ENCODE results near the gene RTL5. TPM values are rescaled to one million over a fixed set of nuclear protein-coding genes. Genes with fewer than 3 reads are reported as not detected.
"Not testable (repeated sequence)": the region's sequence is repeated elsewhere in the genome, so short reads cannot be mapped to it uniquely, and the experiment has no call there.

Gene RTL5
- total RNA-seq: 3.4 TPM

DNA sequence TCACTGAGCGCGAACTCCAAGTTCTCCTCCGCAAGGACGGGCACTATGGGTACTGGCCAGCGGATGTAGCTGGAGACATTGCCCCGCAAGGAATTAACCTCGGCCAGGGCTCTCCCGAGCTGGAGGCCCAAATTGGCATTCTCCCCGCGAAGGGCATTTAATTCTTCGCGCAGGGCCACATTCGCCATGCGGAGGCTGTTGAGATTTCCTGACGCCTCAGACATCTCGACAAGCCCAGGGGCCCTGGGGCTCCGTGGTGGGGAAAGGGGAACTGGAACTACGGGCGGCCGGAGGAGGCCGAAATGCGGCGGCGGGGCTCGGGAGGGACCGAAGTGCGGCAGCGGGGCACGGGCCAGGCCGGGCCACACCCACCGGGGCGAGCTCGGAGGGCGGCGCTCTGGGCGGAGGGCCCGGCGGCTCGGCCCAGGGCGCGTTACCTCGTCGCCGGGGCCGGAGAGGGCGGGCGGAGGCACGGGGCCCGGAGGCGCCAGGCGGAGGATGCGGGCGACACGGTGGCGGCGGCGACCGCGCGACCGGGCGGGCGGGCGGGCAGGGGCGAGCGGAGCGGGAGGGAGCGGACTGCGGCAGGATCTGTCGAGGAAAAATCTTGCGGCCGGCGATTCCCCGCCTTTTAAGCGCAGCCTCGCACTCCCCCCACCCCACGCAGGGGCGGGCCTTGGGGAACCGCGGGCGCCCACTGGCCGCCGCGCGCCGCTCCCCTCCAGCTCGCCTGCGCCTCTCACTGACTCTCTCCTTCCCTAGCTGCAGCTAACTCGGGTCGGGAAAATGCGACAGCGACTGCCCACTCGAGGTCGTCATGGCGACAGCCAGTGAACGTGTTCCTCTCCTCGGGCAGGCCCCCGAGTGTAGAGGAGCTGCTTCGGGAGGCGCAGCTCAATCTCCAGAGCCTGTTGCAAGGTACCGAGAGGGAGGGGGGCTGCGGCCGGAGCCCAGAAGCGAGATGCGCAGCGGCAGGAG lies at the start of gene RTL5:
Gene RTL5 (minus strand): TSS at position 599 of the 978 bp plus-strand sequence.
- DNase-seq: peak; percentile 88

- no peak for DNase-seq
Measured at GRCh38 chrX:72180539-72180938, 48.8 kb upstream of the RTL5 start.

- DNase-seq: no peak
Measured at GRCh38 chrX:72176981-72177380, 45.3 kb upstream of the RTL5 start.

DNA sequence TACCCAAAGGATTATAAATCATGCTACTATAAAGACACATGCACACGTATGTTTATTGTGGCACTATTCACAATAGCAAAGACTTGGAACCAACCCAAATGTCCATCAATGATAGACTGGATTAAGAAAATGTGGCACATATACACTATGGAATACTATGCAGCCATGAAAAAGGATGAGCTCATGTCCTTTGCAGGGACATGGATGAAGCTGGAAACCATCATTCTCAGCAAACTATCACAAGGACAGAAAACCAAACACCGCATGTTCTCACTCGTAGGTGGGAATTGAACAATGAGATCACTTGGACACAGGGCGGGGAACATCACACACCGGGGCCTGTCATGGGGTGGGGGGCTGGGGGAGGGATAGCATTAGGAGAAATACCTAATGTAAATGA lies 44.6 kb upstream of the RTL5 start:
- not testable (repeated sequence) for DNase-seq

GRCh38 chrX:72169008-72169728 lies 37.5 kb upstream of the RTL5 start:
- DNase-seq: no peak

GRCh38 chrX:72165551-72165950 lies 33.8 kb upstream of the RTL5 start:
- DNase-seq: no peak

GRCh38 chrX:72159769-72160168 lies 28.1 kb upstream of the RTL5 start:
- DNase-seq: no peak

DNA sequence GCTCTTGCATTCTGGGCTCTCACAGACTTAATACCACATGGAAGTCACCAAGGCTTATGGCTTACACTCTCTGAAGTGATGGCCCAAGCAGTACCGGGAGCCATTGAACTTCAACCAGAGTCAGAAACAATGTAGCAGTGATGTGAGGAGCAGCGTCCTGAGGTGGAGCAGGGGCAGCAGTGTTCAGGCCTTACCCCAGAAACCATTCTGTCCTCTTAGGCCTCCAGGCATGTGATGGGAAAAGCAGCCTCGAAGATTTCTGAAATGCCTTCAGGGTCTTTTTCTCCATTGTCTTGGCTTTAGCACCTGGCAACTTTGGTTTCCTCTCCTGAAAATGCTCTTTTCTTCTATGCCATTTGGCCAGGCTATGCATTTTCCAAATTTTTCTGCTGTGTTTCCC lies 27.1 kb upstream of the RTL5 start:
- DNase-seq: no peak

- no peak for DNase-seq
Measured at GRCh38 chrX:72146527-72146926, 14.8 kb upstream of the RTL5 start.

DNA sequence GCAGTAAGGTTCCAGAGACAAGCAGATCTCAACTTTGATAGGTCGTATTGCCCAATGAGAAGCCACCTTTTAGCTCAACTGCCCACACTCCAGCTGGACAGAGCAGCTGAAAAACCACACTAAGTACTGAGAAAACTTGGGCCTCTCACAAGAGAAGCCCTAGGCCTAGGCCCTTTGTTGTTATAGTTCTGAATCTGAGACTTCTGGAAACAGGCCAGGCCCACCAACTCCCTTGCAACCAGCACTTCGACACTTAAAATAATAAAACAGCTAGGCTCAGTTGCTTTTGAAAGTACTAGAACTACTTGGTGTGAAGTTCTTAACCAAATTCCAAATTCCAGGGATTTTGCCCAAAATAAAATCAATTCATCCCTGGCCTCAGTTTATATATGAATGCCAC lies 13.5 kb upstream of the RTL5 start:
- DNase-seq: no peak

DNA sequence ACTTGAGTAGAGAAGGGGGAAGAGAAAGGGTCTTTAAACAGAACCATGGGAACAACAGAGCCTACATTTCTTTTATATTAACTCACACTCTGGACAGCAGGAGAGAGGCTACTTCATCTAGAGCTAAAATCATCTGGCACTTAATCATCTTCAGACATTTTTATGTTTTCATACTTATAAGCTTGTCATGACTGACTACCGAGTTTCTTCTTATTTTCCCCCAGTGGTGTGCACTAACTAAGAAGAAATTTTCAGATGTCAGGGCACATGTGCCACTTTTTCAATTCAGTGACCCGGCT lies 11.8 kb upstream of the RTL5 start:
- DNase-seq: no peak

GRCh38 chrX:72142794-72143608 lies 11.3 kb upstream of the RTL5 start:
- DNase-seq: no peak

DNA sequence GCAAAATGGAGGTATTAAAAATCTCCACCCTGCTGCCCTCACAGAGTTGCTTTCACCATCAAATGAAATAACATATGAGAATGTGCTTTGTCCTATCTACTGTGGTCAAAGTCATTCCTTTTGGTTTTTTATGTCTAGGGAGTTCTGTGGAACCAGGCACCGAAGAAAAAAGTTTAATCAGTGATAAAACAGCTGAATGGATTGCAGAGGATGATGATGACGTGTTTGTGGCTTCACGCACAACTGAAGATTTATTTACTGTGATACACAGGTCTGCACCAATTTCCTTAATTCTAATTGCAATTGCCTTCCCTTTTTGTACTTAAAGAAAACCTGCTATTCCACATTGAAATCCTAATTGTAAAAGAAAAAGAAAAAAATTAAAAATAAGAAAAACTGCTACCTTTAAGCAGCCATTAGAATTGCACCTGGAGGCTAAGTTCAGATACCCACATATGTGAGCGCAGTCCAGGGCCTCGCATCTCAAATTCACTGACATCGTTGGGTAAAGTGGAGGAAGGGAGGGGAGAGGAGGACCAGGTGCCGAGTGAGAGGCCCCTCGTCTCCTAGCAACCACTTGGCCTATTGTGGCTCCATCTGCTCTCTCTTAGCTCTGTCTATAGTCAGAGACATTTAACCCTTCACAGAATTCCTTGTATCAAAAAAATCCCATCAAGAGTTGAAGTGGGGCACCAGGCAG lies 10.5 kb upstream of the RTL5 start:
- no peak for DNase-seq

DNA sequence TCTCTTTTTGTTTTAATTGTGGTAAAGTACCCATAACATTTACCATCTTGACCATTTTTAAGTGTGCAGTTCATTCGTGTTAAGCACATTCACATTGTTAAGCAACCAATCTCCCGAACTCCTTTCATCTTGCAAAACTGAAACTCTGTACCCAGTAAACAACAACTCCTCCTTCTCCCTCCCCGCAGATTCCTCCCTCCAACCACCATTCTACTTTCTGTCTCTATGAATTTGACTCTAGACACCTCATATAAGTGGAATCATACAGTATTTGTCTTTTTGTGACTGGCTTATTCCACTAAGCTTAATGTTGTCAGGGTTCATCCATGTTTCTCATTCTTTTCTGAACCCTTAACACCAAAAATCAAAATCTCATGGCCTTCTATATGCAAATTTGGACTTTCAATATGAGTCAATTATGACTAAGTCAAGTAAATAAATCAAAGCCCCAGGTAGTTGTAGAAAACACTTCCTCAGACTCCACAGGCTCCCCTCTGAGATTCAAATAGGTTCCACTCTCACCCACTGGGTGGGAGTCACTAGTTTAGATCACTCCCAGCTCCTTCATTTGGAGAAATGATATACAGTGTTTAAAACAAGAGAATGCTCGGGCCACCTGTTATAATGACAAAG lies 9.8 kb upstream of the RTL5 start:
- no peak for DNase-seq

DNA sequence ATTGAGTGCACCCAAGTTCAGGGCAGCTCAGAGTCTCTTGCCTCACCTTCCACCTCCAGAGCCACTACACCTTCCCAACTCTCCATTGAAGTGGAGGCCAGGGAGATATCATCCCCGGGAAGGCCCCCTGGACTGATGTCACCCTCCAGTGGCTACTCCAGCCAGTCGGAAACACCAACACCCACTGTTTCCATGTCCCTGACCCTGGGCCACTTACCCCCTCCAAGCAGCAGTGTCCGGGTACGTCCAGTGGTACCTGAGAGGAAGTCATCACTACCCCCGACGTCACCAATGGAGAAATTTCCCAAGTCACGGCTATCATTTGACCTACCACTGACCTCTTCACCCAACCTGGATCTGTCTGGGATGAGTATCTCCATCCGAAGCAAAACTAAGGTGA lies 7.8 kb upstream of the RTL5 start:
- DNase-seq: no peak

DNA sequence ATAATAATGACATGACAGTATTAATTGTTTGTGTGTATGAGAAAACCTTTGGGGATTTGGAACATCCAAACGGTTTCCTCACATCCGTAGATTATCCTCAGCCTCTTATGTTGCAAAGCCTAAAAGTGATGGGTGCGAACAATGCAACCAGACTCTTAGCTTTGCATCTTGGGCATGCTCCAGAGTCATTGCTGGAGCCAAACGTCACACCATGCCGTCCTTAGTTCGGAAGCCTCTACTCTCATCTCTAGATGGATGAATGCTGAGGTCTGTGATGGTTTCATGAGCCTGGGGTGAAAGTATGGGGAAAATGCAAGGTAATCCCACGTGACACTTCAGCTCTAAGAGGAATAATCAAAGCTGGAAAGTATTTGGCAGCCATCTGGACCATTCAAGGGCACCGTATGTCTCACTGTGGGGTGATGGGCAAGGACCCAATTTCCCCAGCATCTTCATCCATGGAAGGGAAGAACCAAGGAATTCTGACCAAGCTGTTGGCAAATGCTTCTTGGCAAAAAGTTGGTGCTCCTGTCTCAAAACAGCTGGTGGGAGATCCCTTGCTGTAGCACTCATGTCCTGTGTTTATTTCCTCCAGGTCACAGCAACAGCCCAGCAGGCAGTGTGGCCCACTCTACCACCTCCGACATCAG lies 6.3 kb upstream of the RTL5 start:
- DNase-seq: no peak

GRCh38 chrX:72133851-72134546 lies 2.3 kb upstream of the RTL5 start:
- DNase-seq: no peak

GRCh38 chrX:72132456-72132855 lies 741 bp upstream of the RTL5 start:
- no peak for DNase-seq

DNA sequence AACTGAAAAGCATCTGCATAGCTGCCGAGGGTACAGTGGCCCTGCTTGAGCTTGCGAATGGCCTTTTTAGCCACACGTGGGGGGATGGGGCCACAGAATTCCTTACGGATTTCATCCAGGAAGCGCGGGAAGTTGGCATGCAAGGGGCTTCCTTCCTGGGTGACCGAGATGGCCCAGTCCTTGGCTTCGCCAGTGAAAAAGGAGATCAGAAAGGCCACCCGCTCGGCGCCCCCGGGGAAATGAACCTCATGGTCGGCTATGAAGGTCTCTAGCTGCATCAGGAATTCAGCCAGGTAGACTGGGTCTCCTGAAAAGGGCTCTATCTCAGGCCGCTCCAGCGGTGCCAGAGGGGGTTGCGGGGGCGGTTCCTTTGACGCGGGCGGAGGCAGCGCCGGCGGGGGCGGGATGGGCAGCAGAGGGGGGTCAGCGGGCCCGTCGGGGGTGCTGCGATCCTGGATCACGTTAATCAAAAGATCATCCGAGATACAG lies 909 bp downstream of the RTL5 start:
- DNase-seq: no peak

- no peak for DNase-seq
Measured at GRCh38 chrX:72130156-72130761, 1.5 kb downstream of the RTL5 start.
